Measurements from ENCODE around the gene MROH2B.

The MROH2B gene

DNA sequence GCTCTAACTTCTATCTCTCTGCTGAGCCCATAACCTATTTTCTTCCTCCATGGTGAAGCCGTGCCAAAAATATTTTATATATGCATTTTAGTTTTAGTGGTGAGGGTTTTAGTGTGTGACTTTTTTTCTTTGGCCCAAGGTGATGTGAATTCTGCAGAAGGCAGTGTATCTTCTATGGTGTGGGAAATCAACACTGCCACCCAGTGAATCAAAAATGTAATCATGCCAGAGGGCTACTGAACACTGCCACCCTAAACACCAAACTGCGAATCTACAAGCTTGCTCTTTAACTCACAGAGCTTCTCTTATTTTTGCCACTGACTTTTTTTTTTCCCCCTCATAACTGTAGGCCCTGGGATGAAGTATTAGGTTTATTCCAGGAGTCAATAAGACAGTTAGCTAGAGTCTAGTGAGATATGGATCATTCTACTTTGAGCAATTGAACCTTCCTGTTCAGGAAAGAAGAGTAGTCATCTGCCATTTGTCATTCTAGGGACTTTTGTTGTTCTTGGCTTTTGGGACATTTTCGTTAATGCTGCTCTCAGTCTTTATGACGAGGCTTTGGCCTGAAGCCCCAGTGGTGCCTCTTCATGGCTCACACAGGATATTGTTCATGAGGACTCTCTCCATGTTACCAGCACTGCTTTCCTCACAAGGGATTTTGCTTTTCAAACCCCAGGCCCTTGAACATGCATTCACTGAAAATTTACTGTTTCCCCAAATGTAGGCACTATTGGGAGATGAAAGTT, 108.8 kb downstream of the MROH2B start:
- no peak for DNase-seq

- DNase-seq, result peak; percentile 12
Measured at GRCh38 chr5:40960037-40960436, 111.1 kb downstream of the MROH2B start.

DNA sequence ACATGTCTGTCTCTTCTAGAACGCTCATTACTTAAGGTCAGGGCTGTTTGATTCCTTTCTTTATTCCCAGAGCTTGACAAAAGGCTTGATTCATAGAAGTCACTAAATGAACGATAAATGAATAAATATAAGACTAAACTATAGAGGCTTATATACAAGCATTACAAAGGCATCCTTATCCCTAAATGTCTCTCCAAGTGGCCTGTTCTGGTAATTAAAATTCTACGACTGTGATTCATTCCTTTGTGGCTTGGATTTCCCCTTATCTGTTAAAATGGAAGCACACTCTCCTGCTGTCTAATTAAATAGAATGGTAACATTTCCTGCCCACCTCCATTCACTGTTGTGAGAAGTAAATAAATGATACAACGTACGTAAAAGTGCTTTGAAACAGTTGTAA, 112.3 kb downstream of the MROH2B start:
- no peak for DNase-seq

DNA sequence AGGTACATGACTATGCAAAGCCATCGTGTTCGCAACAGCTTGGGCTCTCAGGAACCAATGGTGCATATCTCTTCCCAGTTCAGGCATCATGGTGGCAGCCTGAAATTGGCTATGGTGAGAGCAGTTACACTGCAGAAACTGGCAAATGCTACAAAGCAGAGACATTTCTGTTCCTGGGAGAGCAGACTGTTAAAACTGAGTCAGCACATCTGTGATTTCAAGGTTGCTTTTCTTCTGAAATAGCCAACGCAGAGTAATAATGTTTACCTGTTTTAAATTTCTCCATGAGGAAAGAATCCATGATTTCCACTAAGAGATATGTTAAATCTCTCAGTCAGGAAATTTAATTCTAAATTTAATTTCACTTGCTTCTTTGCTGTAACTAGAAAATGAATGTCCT, 114.1 kb downstream of the MROH2B start:
- no peak for DNase-seq

DNA sequence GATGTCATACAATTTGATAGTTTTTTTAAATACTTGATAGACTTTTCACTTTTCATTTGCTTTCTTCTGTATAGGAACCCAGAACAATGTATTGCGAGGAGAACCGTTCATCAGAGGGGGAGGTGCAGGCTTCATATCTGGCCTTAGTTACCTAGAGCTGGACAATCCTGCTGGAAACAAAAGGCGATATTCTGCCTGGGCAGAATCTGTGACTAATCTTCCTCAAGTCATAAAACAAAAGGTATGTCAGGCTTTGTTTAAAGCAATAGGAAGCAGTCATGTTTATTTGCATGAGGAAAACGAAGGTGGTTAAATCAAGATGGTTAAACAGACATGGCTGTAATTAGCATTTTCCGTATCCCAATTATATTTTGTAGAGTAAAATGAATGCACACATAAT, 115.8 kb downstream of the MROH2B start:
- DNase-seq, result no peak

All from fibroblast of skin of back (primary cell).